HG03558 (cell line): ENCODE results near the gene CRTAC1.

ENCODE experiments used
- ATAC-seq: cut with Tn5 transposase; IDR thresholded peaks from one replicate; pipeline ENCODE4 v1.9.1; 2021; ENCODE audit warnings: moderate number of reproducible peaks; ENCODE audit not compliant: unreplicated experiment; ENCODE audit errors: extremely low read depth

Gene CRTAC1

GRCh38 chr10:97880109-97880508 is 150.3 kb downstream of the CRTAC1 start:
- no peak for ATAC-seq

GRCh38 chr10:97879241-97879640 is 151.2 kb downstream of the CRTAC1 start:
- ATAC-seq, result no peak

DNA sequence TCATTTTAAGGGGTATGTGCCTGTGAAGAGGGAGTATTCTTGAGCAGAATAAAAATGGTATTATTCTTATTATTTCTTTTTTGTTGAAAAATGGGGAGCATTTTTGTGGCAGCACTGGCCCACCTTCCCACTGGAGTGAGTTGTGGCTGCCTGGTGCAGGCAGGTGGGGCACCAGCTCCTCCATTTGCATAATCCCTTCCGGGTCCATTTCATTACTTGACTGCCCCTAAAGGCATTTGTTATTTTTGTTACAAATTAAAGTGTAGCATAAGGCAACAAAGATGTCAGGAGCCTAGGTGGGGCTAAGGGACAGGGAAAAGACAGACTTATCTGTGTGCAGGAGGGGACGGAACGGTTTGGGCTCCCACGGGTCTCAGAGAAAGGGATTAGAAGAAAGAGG is 154.0 kb downstream of the CRTAC1 start:
- ATAC-seq, result no peak

GRCh38 chr10:97875391-97875790 is 155.0 kb downstream of the CRTAC1 start:
- no peak for ATAC-seq

- no peak for ATAC-seq
Observed at GRCh38 chr10:97874332-97874731, 156.1 kb downstream of the CRTAC1 start.

DNA sequence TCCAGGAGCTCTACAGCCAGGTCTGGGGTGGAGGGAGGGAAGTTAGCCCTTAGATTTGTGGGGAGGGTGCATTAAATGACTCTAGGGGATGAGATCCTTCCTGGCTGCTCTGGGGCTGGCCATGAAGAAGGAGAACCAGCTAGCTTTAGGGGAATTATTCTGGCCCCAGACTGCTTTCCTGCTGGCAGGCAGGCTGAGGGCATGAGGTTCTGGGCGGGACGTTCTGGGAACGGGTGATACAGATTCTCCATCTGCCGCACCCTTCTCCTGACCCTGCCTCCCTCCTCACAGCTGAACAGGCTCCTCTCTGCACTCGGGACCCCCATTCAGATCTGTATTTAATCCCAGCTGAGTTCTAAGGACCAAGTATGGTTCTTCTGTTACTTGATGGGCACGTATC is 156.9 kb downstream of the CRTAC1 start:
- no peak for ATAC-seq

DNA sequence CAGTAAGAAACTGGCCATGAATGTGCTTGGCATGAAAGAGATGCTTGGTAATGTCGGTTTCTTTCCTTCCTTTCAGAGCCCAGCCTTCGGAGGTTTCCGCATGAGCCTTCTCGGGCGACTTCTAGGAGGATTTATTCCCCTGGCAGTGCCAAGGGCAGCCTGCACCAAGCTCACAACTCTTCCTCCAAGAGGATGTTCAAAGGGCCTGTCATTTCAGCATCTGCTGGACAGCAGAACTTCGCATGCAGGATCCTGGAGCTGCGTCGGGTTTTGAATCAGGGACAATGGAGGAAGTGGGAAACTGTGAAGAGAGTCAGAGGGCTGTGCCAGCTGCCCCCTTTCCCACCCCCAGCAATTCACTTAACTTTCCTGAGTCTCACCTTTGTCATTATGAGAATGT is 159.4 kb downstream of the CRTAC1 start:
- ATAC-seq, result no peak

DNA sequence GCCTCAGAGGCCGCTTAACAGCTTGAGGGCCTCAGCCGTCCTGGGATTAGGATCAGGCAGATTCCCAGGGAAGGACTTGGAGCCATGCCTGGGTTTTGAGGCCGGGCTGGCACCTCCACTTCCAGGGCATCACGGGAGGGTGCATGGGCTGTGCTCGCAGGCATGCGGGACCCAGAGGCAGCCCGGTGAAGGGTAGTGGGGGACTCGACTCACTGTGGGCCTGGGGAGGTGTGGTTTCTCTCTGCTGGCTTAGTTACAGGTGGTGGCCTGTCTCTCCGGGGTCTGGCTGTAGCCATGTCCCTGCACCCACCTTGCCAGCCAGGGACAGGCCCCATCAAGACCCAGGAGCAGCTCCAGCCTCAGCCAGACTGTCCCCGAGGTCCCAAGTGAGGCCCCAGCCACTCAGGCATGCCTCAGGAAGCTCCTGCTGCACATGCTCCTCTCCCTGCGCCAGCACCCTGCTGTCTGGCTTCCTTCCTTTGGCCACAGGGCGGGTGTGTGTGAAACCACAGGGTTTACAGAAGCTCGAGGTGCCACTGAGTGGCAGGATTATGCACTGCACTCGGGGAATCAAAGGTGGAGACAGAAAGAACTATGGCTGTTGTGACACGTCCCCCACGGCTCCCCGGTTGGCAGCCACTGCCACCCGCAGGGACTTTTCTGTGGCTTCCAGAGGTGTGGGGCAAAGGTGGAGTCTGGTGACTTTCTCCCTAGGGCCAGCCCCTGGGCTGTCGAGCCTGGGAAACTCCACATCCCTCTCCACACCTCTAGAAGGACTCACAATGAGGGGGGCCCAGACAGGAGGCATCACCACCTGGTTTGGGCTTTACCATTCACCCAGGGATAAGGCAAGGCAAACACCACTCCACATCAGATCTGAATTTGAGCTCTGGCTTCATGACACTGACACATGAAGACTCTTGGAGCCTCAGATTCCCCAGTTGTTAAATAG is 161.1 kb downstream of the CRTAC1 start:
- ATAC-seq, result peak; percentile 86

DNA sequence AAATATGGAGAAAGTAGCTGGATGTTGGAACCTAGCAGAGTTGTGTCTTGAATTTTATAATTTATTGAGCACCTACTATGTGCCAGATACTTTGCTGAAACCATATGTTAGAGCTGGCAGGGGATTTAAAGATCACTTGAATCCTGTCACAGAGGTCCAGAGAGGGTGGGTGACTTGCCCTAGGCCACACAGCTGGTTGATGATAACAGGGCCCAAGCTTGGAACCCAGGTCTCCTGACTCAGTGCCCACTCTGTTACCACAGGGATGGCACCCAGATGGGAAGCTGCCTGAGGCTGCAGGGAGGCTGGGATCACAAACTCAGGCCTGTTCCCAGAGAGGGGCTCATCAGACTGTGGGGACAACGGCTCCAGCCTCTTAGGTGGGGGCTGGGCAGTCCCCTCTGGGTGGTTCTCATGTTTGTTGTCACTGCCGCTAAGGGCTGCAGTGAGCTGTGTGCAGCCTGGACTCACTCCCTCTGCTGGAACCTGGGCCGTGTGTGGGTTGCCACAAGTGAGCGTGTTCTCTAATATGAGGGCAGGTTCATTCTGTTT is 162.2 kb downstream of the CRTAC1 start:
- no peak for ATAC-seq

DNA sequence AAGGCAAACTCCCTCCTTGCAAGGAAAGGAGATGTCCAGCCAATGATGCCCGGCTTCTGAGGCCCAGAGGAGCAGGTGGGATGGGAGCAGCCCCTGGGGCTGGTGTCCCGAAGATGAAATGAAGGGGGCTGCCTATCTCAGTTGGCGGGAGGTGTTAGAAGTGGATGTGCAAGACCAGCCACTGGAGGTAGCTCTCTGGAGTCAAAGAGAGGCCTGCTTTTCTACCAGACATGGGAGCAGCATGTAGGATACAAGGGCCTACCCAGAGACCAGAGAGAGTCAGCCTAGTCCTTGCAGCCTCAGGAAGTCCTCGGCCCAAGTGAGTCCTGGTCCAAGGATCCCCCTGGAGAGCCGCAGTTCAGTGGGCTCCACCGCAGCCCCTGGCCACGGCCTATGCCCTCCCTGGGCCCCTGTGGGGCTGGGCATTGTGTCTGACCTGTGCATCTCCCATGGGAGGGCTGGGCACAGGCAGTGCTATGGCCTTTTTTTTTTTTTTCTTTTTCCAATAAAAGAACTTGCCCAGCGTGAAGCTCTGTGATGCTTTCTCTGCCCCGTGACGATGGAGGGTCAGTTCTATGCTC is 163.1 kb downstream of the CRTAC1 start:
- ATAC-seq, result no peak

GRCh38 chr10:97866524-97867219 is 163.7 kb downstream of the CRTAC1 start:
- no peak for ATAC-seq

- ATAC-seq, result no peak
Observed at GRCh38 chr10:97865488-97865887, 164.9 kb downstream of the CRTAC1 start.

DNA sequence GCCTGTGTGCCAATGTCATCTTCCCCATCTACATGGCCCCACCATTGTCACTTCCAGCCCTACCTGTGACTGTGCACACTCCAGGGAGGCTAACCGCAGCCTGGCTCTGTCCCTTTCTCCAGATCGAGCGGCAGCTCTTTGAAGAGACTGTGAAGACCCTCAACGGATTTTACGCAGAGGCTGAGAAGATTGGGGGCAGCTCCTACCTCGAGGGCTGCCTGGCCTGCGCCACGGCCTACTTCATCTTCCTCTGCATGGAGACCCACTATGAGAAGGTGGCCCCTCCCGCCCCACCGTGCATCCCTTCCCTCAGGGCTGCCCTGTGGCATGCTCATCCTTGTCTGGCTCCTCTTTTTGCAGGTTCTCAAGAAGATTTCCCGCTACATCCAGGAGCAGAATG is 166.6 kb downstream of the CRTAC1 start:
- ATAC-seq, result no peak

GRCh38 chr10:97861924-97862323 is 168.5 kb downstream of the CRTAC1 start:
- ATAC-seq, result no peak

- no peak for ATAC-seq
Observed at GRCh38 chr10:97861097-97861750, 169.2 kb downstream of the CRTAC1 start.

- no peak for ATAC-seq
Observed at GRCh38 chr10:97858001-97858439, 172.4 kb downstream of the CRTAC1 start.

DNA sequence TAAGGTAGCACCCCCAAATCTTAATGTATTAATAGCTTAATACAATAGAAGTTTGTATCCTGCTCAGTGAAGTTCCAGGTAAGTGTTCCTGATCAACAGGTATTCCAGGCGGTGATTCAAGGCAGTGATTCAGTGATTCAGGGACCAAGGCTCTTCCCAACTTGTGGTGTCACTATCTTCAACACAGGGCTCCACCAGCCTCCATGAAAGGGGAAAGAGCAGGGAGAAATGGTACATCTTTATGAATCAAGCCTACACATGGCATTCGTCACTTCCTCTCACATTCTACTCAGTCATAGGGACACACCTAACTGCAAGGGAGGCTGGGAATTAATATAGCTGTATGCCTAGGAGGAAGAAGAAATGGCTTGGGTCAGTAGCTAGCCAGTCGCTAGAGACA is 175.7 kb downstream of the CRTAC1 start:
- ATAC-seq, result no peak

DNA sequence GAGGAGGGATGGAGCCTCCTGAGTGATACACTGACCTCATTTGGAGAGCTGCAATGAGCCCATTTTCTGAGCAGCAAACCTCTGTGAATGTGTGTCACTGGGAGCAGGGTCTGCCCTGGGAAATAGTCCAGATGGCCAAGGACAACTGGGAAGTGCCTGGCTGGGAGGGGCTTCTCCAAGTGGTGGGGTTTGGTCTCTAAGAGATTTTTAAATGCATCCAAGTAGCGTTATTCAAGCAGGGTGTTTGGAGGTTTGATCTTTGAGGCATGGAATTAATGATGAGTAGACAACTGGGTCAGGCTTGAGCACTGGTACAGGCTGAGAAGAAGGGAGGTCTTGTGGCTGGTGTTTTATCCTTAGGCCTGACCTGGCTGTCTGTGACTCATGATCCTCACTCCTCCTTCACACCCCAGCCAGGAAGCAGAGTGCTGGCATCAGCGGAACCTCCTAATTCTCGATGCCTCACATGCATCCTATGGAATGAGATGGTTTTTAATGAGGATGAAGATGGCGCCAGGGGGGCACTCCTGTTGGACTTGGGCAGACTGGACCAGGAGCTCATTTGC is 177.5 kb downstream of the CRTAC1 start:
- ATAC-seq, result no peak

- ATAC-seq, result no peak
Observed at GRCh38 chr10:97852277-97852676, 178.1 kb downstream of the CRTAC1 start.
